ENCODE measurements around the gene DCDC2C.

DNA sequence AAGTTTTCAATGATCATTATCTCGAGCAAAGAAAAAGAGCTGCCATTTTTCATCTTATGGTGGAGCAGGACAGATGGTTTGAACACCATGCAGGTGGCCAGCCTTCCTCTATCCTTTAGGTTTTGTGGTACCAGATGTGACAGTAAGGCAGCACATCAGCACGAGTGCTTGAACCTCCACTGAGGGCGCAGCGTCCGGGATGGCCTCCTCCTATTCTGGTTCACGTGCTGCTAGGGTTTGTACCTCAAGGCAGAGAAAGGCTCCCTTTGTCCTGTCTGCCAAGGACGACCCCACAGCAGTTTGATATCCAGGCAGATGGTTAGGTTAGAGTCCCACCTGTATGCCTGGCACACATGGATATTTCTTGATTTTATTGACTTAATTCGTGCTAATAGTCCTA lies 50.2 kb downstream of the DCDC2C start:
- TF ChIP-seq ZNF317 (CRISPR knock-in tag; IDR thresholded peaks at IDR 0.05; ENCODE audit: borderline replicate concordance, low read depth), result no peak
- no peak for TF ChIP-seq ZNF416 (CRISPR knock-in tag; IDR thresholded peaks at IDR 0.05)
- no peak for TF ChIP-seq ETV6 (CRISPR knock-in tag; IDR thresholded peaks at IDR 0.05)
- TF ChIP-seq, protein P1, sequence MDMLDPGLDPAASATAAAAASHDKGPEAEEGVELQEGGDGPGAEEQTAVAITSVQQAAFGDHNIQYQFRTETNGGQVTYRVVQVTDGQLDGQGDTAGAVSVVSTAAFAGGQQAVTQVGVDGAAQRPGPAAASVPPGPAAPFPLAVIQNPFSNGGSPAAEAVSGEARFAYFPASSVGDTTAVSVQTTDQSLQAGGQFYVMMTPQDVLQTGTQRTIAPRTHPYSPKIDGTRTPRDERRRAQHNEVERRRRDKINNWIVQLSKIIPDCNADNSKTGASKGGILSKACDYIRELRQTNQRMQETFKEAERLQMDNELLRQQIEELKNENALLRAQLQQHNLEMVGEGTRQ (CRISPR knock-in tag; IDR thresholded peaks at IDR 0.05), result no peak
- TF ChIP-seq TP53 (CRISPR knock-in tag; IDR thresholded peaks at IDR 0.05), result no peak
- TF ChIP-seq, protein P2, sequence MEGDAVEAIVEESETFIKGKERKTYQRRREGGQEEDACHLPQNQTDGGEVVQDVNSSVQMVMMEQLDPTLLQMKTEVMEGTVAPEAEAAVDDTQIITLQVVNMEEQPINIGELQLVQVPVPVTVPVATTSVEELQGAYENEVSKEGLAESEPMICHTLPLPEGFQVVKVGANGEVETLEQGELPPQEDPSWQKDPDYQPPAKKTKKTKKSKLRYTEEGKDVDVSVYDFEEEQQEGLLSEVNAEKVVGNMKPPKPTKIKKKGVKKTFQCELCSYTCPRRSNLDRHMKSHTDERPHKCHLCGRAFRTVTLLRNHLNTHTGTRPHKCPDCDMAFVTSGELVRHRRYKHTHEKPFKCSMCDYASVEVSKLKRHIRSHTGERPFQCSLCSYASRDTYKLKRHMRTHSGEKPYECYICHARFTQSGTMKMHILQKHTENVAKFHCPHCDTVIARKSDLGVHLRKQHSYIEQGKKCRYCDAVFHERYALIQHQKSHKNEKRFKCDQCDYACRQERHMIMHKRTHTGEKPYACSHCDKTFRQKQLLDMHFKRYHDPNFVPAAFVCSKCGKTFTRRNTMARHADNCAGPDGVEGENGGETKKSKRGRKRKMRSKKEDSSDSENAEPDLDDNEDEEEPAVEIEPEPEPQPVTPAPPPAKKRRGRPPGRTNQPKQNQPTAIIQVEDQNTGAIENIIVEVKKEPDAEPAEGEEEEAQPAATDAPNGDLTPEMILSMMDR (IDR thresholded peaks at IDR 0.05), result no peak

All from WTC11 (cell line).